GF-D8 (cell line): ENCODE measurements around the gene TCFL5.
A peak's percentile ranks its signal among the peaks of the same experiment; 100 is the strongest.

ENCODE experiments used
- DNase-seq: peaks from one replicate; lab custom pipeline; 2025; lab: John Stamatoyannopoulos, UW

The TCFL5 gene

DNA sequence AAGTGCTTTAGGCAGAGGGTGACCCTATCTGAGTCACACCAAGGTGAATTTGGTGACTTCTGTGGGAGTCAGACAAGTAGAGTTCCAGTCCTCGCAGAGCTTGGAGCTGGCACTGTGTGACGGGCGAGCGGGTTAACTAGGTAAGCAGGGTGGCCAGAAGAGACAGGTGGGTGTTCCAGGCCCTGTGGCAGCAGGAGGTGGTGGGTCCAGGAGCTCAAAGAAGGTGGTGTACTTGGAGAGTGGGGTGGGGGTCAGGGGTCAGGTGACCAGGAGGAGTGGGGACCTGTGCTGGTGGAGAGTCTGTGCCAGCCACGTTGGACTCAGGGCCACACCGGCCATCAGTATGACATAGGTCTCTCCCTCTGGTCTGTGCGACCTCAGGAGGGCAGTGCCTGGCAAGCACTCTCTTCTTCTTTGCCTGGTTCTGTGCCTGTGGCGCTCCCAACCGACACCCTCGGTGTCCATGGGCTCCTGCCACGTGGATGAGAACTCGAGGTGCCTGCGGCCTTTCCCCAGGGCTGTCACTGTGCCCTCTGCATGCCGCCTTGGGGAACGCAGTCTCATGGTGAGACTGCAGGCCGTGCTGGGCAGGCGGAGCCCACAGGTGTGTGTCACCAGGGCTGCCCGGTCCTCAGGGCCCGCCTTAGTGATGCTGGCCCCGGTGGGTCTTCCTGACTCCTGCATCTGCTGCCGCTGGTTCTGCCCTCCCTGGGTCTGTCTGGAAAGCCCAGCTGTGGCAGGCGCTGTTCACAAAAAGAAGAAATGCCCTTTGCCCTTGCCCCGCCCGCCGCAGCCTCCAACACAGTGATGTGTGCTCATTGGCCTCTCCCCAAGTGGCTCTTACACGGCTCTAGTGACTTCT, 63.7 kb downstream of the TCFL5 start:
- no peak for DNase-seq

DNA sequence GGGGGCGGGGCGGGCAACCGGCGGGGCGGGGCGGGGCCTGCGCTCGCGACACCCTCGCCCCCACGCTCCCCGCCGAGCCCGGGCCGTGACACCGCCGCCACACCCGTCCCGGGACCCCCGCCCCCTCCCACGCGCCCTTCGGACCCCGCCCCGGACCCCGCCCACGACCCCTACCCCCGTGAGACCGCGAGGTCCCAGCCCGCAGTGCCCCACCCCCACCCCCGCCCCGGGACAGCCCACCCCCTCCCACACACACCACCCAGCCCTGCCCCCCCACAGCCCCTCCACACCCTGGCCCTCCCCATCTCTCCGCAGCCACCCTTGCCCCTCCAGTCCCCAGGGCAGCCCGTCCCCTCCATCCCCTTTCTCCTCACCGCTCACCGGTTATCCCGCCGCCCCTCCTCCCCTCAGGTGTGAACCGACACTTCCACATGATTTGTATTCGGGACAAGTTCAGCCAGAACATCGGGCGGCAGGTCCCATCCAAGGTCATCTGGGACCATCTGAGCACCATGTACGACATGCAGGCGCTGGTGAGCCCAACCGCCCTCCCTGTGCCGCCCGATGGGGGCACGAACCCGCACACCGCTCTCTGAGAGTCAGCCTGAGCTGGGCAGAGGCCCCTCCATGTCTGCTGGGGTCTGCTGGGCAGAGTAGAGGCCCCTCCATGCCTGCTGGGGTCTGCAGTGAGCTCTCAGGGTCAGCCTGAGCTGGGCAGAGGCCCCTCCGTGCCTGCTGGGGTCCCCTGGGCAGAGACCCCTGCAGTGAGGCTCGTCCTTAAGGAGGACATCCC, 64.7 kb downstream of the TCFL5 start:
- no peak for DNase-seq

DNA sequence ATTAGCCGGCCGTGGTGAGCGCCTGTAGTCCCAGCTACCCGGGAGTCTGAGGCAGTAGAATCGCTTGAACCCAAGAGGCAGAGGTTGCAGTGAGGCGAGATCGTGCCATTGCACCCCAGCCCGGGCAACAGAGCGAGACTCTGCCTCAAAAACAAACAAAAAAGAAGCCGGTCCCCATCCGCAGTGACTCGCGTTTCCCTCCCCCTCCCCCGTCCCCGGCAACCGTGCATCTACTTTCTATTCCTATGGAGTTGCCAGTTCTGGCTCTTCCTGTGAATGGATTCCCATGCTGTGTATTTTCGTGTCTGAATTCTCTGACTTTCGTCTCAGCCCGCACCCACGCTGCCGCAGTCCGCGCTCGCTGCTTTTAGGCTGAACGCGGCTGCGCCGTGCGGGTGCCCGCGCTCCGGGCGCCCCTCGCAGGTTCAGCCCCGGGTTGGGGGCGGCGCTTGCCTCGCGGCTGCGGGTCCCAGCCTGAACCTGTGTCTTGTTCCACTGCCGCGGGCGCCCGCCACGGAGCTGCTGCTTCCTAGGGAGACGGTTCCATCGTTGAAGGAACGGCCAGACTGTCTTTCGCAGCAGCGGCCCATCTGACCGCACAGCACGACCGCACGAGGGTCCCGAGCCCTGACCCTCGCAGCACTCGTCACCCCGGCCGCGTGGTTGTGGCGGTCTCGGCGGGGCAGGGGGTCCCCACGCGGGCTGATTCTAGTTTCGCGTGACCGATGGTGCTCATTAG, 66.4 kb downstream of the TCFL5 start:
- DNase-seq = peak; percentile 55

DNA sequence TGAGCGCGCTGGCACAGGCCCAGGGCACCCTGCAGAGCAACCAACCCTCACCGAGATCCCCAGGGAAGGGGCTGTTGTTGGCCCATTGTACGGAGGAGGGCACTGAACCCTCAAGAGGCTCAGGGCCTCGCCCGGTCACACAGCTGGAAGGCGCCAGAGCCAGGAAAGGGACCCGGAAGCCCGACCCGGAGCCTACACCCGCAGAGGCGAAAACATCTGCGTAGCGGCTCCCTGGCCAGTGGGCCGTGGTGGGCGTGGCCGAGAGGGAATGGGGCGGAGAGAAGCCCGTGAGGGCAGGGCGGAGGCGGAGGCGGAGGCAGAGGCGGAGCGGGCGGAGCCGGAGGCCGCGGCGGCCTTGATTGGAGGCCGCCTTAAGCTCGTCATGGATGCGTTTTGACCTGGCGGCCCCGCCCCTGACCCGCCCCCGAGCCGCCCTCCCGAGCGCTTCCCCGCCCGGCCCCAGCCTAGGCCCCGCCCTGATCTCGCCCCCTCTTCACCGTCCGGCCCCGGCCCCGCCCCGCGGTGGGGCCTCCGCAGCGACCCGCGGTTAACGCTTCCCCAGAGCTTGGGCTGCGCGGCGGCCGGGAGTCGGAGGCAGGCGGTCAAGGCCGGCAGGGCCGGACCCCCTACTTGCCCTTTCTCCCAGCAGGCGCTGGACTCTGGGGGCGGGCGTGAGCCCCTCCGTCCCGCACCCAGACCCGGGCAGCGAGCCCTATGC, 67.5 kb downstream of the TCFL5 start:
- DNase-seq = peak; percentile 91

DNA sequence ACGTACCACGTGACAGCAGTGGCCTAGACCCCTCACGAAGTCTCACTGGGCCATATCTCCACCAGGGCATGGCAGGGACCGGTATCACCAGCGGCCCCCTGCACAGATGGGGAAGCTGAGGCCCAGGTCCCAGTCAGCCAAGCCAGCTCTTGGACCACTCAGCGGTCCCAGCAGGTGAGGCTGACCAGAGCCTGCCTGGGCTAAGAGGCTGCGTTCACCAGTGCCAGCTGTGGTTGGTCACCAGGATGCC, 67.9 kb downstream of the TCFL5 start:
- no peak for DNase-seq

DNA sequence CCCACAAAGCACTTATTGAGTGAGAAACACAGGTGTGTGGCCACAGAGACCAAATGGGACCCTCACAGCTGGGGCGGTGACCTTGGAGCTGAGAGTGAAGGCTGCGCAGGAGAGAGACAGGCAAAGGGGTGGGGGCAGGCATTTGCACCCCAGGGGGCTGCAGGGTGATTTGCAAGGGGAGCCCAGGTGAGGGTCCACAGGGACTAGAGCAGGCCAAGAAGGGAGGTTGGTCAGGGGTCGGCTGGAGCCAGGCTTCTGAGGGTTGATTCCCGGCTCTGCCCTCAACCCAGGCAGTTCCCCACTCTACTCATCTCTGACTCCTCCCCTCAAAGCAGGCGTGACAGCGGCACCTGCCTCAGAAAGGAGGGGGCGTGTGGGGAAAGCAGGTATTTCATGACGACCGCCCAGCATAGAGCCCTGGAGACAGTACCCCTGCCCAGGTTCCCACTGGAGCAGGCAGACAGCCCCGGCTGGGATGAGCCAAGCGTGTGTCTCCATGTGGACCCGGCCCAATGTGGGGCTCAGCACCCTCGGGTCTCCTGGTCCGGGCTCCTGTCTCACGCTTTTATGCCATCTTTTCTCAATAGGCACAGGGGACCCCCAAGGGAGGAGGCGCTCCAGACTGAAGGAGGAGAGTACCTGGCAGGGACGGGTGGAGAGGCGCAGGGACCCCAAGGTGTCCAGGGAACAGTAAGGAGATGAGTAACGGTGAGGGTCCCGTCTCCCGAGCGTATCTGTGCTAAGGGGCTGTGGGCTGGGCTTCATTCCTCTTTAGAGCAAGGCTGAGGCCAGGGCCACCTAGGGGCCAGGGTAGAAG, 68.5 kb downstream of the TCFL5 start:
- DNase-seq = no peak

DNA sequence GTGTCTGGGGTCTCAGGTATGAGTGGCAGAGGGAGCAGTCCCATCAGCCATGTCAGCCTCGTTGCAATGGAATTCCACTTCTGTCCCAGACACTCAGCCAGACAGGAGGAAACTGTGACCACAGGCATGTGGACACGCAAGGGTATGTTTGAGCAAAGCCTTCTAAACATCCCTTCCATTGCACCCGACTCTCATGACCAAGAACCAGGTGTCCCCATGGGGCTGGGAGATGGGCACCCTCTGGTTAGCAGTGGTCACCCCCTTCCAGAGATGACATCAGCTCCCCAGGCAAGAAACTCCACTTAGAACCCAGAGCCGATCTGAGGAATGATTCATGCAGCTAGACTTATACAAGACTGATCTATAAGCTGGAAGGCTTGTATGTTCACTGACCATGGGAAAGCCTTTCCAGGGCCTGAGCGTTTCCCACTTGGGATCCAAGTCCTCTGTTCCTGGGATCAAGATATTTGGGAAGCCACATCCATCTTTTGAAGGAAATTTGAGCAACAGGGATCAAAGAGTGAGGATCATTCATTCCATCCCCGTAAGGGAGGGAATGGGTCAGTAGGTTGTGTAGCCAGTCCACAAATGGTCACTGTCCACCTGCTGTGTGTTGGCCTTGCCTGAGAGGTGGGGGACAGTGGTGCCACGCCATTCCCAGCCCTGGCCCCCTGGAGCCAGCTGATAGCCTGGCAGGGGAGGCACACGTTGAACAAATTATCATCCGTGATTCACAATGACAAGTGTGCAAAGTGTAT, 69.3 kb downstream of the TCFL5 start:
- DNase-seq = no peak

DNA sequence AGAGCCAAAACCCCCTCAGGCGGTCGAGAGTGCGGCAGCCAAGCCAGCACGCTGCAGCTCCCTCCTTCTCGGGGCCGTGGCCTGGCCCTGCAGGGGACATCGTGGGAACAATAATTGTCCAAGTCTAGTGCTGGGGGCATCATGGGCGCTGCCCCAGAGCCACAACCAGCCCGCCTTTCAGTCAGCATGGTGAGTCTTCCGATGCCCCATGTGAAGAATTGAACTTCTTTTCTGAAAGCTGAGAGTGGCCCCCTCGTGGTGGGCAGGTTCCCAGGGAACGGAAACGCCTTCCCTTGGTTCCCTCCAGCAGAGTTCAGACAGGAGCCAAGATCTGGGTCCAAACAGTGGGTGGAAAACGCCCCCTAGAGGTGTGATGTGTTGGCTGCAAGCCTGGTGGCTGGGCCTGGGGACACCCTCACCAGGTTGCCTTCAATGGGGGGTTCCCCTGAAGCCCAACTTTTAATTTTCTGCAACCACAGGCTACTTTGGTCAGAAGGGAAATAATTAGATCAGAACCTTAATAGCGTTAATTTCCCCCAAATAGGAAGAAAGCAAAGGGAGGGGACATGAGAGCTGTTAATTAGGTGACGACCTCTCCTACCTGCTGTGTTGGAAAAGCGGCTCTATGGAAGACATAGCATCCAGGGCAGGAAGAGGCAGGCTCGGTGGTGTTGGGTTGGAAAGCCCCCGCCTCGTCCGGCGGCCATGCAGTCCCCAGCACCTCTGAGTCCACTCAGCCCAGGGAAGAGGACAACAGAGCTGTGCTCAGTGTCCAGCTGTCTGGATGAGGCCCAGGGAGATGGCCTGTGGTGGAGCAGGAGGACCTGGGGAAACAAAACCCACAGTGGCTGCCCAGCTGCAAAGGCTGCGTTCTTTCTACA, 70.1 kb downstream of the TCFL5 start:
- DNase-seq = peak; percentile 70
